GM12891 (cell line): Measurements from ENCODE around the gene CD164L2.

Experiments
- DNase-seq: peaks from one replicate; pipeline ENCODE4 v3.0.0; 2011; ENCODE audit warnings: low spot score; ENCODE audit not compliant: insufficient read length
- FAIRE-seq: peaks from 2 replicates; lab custom pipeline; 2011; peaks lifted over from hg19 to GRCh38; lab: Jason Lieb, UNC
- PAX5 ChIP-seq: IDR thresholded peaks from 2 replicates; pipeline ENCODE4 v1.6.1; 2011; ENCODE audit warnings: low read length, moderate library complexity, mild to moderate bottlenecking; ENCODE audit not compliant: insufficient read depth, severe bottlenecking
- POLR2A ChIP-seq: IDR thresholded peaks from 2 replicates; pipeline ENCODE4 v1.6.1; 2011; ENCODE audit warnings: low read depth, low read length, control low read depth
- POLR2AphosphoS5 ChIP-seq: IDR thresholded peaks from 2 replicates; pipeline ENCODE4 v1.6.1; 2011; ENCODE audit warnings: low read depth, low read length, control low read depth
- POU2F2 ChIP-seq: IDR thresholded peaks from 2 replicates; pipeline ENCODE4 v1.6.1; 2011; ENCODE audit warnings: low read depth, mild to moderate bottlenecking, control low read depth, low read length, moderate library complexity
- SPI1 ChIP-seq: IDR thresholded peaks from 2 replicates; pipeline ENCODE4 v1.6.1; 2011; ENCODE audit warnings: low read depth, low read length, control low read depth
- TAF1 ChIP-seq: IDR thresholded peaks from 2 replicates; pipeline ENCODE4 v1.6.1; 2011; ENCODE audit warnings: low read depth, low read length, control low read depth

CD164L2 gene

GRCh38 chr1:27372808-27373690 lies 10.1 kb downstream of the CD164L2 start:
- no peak for DNase-seq
- TF ChIP-seq POLR2A (no peak), TAF1 (no peak), POLR2AphosphoS5 (no peak), SPI1 (no peak), POU2F2 (no peak), PAX5 (no peak)
- no peak for FAIRE-seq

GRCh38 chr1:27372022-27372807 lies 10.9 kb downstream of the CD164L2 start:
- DNase-seq (no peak), FAIRE-seq (no peak)
- TF ChIP-seq TAF1 (no peak), POU2F2 (no peak), POLR2A (no peak), SPI1 (no peak), PAX5 (no peak)

- no peak for DNase-seq
- no peak for FAIRE-seq
Measured at GRCh38 chr1:27368869-27369582, 14.1 kb downstream of the CD164L2 start.

GRCh38 chr1:27367160-27367650 lies 15.9 kb downstream of the CD164L2 start:
- no peak for FAIRE-seq

More at GRCh38 chr1:27368869-27369582, 14.1 kb downstream of the CD164L2 start:
- no peak for TF ChIP-seq POLR2A
- TF ChIP-seq POLR2AphosphoS5, result no peak
- no peak for TF ChIP-seq PAX5
- TF ChIP-seq TAF1, result no peak
- TF ChIP-seq SPI1, result no peak
- TF ChIP-seq POU2F2, result no peak

GRCh38 chr1:27366411-27367159 lies 16.5 kb downstream of the CD164L2 start, which contains the start of gene MAP3K6:
Gene MAP3K6, minus strand, starts transcription at chr1:27366961. Its CDS starts 364 bp downstream, at chr1:27366597.
- FAIRE-seq, result peak; percentile 66
- peak; percentile 59 for DNase-seq
- TF ChIP-seq SPI1 (no peak), POLR2AphosphoS5 (no peak), POLR2A (no peak), POU2F2 (no peak), PAX5 (no peak)

More at GRCh38 chr1:27367160-27367650, 15.9 kb downstream of the CD164L2 start:
- no peak for TF ChIP-seq TAF1
- no peak for TF ChIP-seq POLR2A
- TF ChIP-seq POLR2AphosphoS5, result no peak
- TF ChIP-seq PAX5, result no peak
- no peak for TF ChIP-seq SPI1
- TF ChIP-seq POU2F2, result no peak
- no peak for DNase-seq

GRCh38 chr1:27366113-27366410 lies 17.1 kb downstream of the CD164L2 start:
- FAIRE-seq (peak; percentile 28), DNase-seq (peak; percentile 66)

GRCh38 chr1:27365372-27366112 lies 17.6 kb downstream of the CD164L2 start:
- FAIRE-seq (peak; percentile 87), DNase-seq (peak; percentile 92)
- TF ChIP-seq POLR2A (peak; percentile 33; the same call in 1 of the 2 replicates), POLR2AphosphoS5 (no peak)

More at GRCh38 chr1:27366113-27366410, 17.1 kb downstream of the CD164L2 start:
- no peak for TF ChIP-seq PAX5
- TF ChIP-seq SPI1, result no peak
- TF ChIP-seq POLR2AphosphoS5, result no peak
- TF ChIP-seq POU2F2, result no peak
- TF ChIP-seq POLR2A, result no peak
- TF ChIP-seq TAF1, result no peak

- FAIRE-seq, result no peak
- DNase-seq, result no peak
- no peak for TF ChIP-seq SPI1
- TF ChIP-seq PAX5, result no peak
- no peak for TF ChIP-seq POLR2A
- TF ChIP-seq POU2F2, result no peak
- TF ChIP-seq POLR2AphosphoS5, result no peak
- TF ChIP-seq TAF1, result no peak
Measured at GRCh38 chr1:27364696-27365371, 18.3 kb downstream of the CD164L2 start.
